Nephron progenitor cell (in vitro differentiated cells): ENCODE data around the gene NTRK2.

Experiments used
- DNase-seq: peaks from one replicate; pipeline ENCODE4 v3.0.0; 2021
- H3K27ac Mint-ChIP-seq: 2 replicates; pipeline ENCODE4 v1.8.0; 2021; ENCODE audit warnings: mild to moderate bottlenecking, moderate library complexity, mixed read lengths
- H3K27me3 Mint-ChIP-seq: 2 replicates; pipeline ENCODE4 v1.8.0; 2021; ENCODE audit warnings: mild to moderate bottlenecking, low read depth, mixed read lengths; ENCODE audit not compliant: poor library complexity
- H3K36me3 Mint-ChIP-seq: 2 replicates; pipeline ENCODE4 v1.8.0; 2021; ENCODE audit warnings: low read depth, mixed read lengths
- H3K4me1 Mint-ChIP-seq: 2 replicates; pipeline ENCODE4 v1.8.0; 2021; ENCODE audit warnings: mixed read lengths
- H3K4me3 Mint-ChIP-seq: 2 replicates; pipeline ENCODE4 v1.8.0; 2021; ENCODE audit warnings: mild to moderate bottlenecking, moderate library complexity, mixed read lengths
- H3K9me3 Mint-ChIP-seq: 2 replicates; pipeline ENCODE4 v1.8.0; 2021; ENCODE audit warnings: mild to moderate bottlenecking, moderate library complexity, mixed read lengths
- TF ChIP-seq, protein P1 (sequence below): fragments of 200-600 bp; sonication (generic); IDR thresholded peaks from 2 replicates; pipeline ENCODE4 v1.5.0; 2021; ENCODE audit warnings: antibody characterized with exemption

NTRK2 gene

DNA sequence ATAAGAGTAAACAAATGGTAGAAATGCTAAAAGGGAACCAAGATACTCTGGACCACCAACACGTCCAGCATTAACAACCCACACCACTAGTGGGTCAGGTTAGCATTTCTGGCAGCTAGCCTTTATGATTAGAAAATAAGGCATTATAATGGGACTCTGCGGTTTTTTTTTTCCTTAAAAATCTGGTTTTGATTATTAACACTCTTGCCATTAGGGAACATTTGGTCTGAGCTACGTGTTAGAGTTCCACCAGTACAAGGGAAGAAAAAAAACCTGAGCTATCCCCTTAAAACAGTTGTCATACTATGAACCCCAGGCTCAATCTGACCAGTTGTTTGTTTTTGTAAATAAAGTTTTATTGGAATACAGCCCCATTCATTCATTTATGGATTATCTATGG is 110.4 kb downstream of the NTRK2 start:
- DNase-seq = no peak
- Mint-ChIP-seq H3K4me1 (peaks cover 20% of the 10 kb centered on the region), H3K27me3 (peaks cover 3% of the 10 kb centered on the region), H3K27ac (no peak overlapping the region), H3K9me3 (no peaks in the 10 kb centered on the region), H3K4me3 (no peak overlapping the region), H3K36me3 (peaks cover 7% of the 10 kb centered on the region)
- TF ChIP-seq, protein P1, sequence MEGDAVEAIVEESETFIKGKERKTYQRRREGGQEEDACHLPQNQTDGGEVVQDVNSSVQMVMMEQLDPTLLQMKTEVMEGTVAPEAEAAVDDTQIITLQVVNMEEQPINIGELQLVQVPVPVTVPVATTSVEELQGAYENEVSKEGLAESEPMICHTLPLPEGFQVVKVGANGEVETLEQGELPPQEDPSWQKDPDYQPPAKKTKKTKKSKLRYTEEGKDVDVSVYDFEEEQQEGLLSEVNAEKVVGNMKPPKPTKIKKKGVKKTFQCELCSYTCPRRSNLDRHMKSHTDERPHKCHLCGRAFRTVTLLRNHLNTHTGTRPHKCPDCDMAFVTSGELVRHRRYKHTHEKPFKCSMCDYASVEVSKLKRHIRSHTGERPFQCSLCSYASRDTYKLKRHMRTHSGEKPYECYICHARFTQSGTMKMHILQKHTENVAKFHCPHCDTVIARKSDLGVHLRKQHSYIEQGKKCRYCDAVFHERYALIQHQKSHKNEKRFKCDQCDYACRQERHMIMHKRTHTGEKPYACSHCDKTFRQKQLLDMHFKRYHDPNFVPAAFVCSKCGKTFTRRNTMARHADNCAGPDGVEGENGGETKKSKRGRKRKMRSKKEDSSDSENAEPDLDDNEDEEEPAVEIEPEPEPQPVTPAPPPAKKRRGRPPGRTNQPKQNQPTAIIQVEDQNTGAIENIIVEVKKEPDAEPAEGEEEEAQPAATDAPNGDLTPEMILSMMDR = no peak

DNA sequence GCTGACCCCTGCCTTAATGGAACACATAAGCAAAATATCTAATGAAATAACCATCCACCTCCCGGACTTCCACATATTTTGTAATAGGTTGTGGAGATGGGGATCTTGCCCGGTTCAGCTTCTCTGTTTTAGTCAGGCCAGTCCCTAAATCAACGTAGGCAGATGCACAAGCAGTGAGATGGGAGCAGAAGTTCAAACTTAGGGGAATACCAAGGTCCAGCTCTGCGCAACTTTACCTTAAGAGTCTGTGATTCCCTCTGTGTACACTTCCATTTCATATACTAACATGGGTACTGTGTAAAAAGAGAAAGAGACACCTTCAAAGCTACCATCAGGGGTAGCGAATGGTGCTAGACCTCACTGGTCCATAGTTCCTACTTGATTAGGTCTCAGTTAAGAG is 110.9 kb downstream of the NTRK2 start:
- no peak for DNase-seq
- peaks cover 7% of the 10 kb centered on the region for H3K36me3 Mint-ChIP-seq
- H3K4me1 Mint-ChIP-seq = peaks cover 24% of the 10 kb centered on the region
- no peaks in the 10 kb centered on the region for H3K9me3 Mint-ChIP-seq
- H3K4me3 Mint-ChIP-seq = no peak overlapping the region
- TF ChIP-seq, protein P1 = no peak
- H3K27ac Mint-ChIP-seq = no peak overlapping the region
- peaks cover 3% of the 10 kb centered on the region for H3K27me3 Mint-ChIP-seq

DNA sequence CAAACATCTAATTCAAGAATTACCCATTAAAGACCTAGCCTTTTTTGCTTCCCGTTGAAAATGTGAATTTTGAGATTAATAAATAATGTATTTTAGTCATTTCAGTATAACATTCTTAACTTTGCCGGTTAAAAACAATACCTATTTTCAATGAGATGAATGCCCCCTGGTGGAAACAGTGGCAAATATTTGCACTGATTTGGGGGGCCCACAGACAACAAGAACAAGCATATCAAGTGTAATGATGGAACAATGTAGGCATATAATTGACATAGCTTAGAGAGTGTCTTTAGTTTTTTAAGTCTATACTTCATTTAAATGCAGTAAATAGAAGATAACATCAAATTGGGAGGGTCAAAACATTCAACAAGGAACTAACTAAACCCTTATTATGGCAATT is 111.9 kb downstream of the NTRK2 start:
- peaks cover 3% of the 10 kb centered on the region for H3K27me3 Mint-ChIP-seq
- peaks cover 33% of the 10 kb centered on the region for H3K4me1 Mint-ChIP-seq
- TF ChIP-seq, protein P1 = peak; percentile 51
- H3K4me3 Mint-ChIP-seq = no peak overlapping the region
- peaks cover 7% of the 10 kb centered on the region for H3K36me3 Mint-ChIP-seq
- peak; percentile 12 for DNase-seq
- no peaks in the 10 kb centered on the region for H3K9me3 Mint-ChIP-seq
- H3K27ac Mint-ChIP-seq = no peak overlapping the region

DNA sequence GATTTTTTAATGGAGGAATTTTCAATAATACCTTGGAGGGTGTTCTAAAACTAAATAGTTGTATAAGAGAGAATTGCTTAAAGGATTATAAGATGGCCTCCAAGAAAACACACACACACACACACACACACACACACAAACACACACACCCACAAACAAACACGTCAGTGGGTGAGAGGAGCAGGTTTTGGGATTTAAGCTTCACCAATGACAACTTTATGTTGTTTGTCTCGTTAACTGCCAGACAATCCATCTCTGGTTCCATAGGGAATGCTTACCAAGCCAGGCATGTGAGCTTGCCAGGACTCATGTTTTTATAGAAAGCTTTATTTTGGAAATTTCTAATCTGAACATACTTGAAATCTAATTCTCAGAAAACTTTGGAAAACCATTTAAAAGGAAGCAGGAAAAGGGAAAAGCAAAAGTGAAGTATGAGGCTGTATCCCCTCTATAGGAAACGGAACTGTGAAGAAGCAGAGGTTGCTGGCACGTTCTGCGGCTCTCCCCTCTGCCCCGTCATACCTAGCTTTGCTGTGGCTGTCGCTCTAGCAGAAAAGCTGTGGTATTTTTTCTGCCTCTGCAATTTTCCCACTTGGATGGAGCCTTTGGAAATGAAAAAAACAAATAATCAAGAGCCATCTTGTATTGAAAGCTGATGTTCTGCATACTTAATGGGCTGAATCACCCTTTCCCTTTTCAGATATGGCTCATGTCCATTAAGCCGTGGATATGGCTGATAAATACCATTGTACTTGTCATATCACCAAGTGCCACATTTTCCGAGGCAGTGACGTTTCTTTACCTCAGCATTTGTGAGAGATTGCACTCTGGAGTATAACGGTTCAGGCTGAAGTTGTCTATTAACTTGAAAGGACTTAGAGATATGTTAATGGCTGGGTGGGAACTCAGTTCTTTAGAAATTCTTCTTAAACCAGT is 112.7 kb downstream of the NTRK2 start:
- no peak for DNase-seq
- Mint-ChIP-seq H3K4me3 (no peak overlapping the region), H3K27ac (no peak overlapping the region), H3K9me3 (no peaks in the 10 kb centered on the region), H3K27me3 (peaks cover 3% of the 10 kb centered on the region), H3K4me1 (peaks cover 33% of the 10 kb centered on the region), H3K36me3 (peaks cover 7% of the 10 kb centered on the region)
- TF ChIP-seq, protein P1 = no peak

DNA sequence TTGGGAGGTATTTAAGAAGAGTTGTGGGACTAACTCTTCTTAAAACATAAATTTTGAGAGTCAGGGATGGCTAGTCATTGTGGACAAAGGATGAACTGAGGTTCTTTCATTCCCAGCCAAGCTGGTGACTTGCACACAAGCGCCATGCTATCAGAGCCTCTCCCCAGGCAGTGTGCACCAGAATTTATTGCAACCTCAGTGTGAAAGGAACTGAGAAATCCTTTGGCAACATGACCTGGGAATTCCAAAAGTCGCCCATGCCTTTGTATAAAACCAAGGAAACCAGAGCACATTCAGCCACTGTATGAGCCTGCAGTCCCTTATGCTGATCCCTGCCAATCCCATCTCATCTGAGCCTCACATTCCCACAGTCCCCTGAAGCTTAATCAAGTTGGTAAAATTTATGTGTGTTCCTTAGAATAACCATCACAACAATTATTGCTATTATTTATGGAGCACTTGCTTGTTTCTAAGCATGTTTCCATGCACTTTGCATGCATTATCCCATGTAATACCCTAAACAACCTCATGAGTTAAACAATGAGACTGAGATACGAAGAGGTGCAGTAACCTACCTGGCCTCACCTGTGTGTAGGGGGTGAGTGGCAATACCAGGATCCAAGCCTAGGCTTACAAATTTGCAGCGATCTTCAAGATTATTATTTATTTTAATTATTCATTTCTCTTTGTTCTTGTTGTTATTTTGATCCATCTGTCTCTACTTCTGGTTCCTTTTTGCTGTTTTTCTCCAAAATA is 116.4 kb downstream of the NTRK2 start:
- TF ChIP-seq, protein P1 = no peak
- H3K27ac Mint-ChIP-seq = no peak overlapping the region
- H3K4me3 Mint-ChIP-seq = no peak overlapping the region
- H3K36me3 Mint-ChIP-seq = peaks cover 15% of the 10 kb centered on the region
- H3K27me3 Mint-ChIP-seq = peaks cover 10% of the 10 kb centered on the region
- H3K9me3 Mint-ChIP-seq = peaks cover 4% of the 10 kb centered on the region
- no peak for DNase-seq
- H3K4me1 Mint-ChIP-seq = peaks cover 14% of the 10 kb centered on the region
